Neural progenitor cell (in vitro differentiated cells): ENCODE results near the gene MOGAT1. TPM values are rescaled to one million over a fixed set of nuclear protein-coding genes. Genes with fewer than 3 reads are reported as not detected.

Experiments used
- DNase-seq: peaks from one replicate; pipeline ENCODE4 v3.0.0-alpha.2; 2016; ENCODE audit warnings: low spot score
- H2AFZ ChIP-seq: fragments of 200-600 bp; sonication (generic); replicated peaks from 2 replicates; pipeline ENCODE4 v1.6.1; 2016; ENCODE audit warnings: antibody characterized with exemption
- H3F3A ChIP-seq: fragments of 200-600 bp; sonication (generic); 2 replicates; pipeline ENCODE4 v1.6.1; 2016; ENCODE audit warnings: antibody characterized with exemption, low read depth
- H3K27ac ChIP-seq: fragments of 200-600 bp; sonication (generic); 2 replicates; pipeline ENCODE4 v1.5.1; 2016; ENCODE audit warnings: mild to moderate bottlenecking
- H3K27me3 ChIP-seq: fragments of 200-600 bp; sonication (generic); 2 replicates; pipeline ENCODE4 v1.6.1; 2016; ENCODE audit warnings: mild to moderate bottlenecking, moderate library complexity
- H3K36me3 ChIP-seq: fragments of 200-600 bp; sonication (generic); 2 replicates; pipeline ENCODE4 v1.5.1; 2016
- H3K4me1 ChIP-seq: fragments of 200-600 bp; sonication (generic); 2 replicates; pipeline ENCODE4 v1.6.1; 2016; ENCODE audit warnings: mixed run types
- H3K4me2 ChIP-seq: fragments of 200-600 bp; sonication (generic); 2 replicates; pipeline ENCODE4 v1.6.1; 2016
- H3K4me3 ChIP-seq: fragments of 200-600 bp; sonication (generic); 2 replicates; pipeline ENCODE4 v1.5.1; 2016
- H3K79me2 ChIP-seq: fragments of 200-600 bp; sonication (generic); 2 replicates; pipeline ENCODE4 v1.6.1; 2016; ENCODE audit warnings: low read depth
- H3K9ac ChIP-seq: fragments of 200-600 bp; sonication (generic); 2 replicates; pipeline ENCODE4 v1.6.1; 2016
- H3K9me3 ChIP-seq: fragments of 200-600 bp; sonication (generic); 2 replicates; pipeline ENCODE4 v1.5.1; 2016; ENCODE audit warnings: low read depth
- H4K20me1 ChIP-seq: fragments of 200-600 bp; sonication (generic); 2 replicates; pipeline ENCODE4 v1.6.1; 2016; ENCODE audit warnings: low read depth
- H3K27ac Mint-ChIP-seq: 3 replicates; pipeline ENCODE4 v1.8.0; 2021; ENCODE audit warnings: mixed read lengths
- H3K27me3 Mint-ChIP-seq: 2 replicates; pipeline ENCODE4 v1.8.0; 2022; ENCODE audit warnings: low read depth, mild to moderate bottlenecking, inconsistent platforms, moderate library complexity, mixed read lengths; ENCODE audit not compliant: insufficient read depth
- H3K36me3 Mint-ChIP-seq: 3 replicates; pipeline ENCODE4 v1.8.0; 2021; ENCODE audit warnings: mixed read lengths
- H3K4me1 Mint-ChIP-seq: 3 replicates; pipeline ENCODE4 v1.8.0; 2021; ENCODE audit warnings: mixed read lengths
- H3K4me3 Mint-ChIP-seq: 3 replicates; pipeline ENCODE4 v1.8.0; 2021; ENCODE audit warnings: mild to moderate bottlenecking, moderate library complexity, mixed read lengths
- H3K9me3 Mint-ChIP-seq: 3 replicates; pipeline ENCODE4 v1.8.0; 2020; ENCODE audit warnings: mixed read lengths
- CTCF ChIP-seq: fragments of 200-600 bp; sonication (generic); IDR thresholded peaks from 2 replicates; pipeline ENCODE4 v1.5.1; 2017; ENCODE audit warnings: antibody characterized with exemption, mild to moderate bottlenecking
- EZH2 ChIP-seq: fragments of 200-600 bp; sonication (generic); IDR thresholded peaks from 2 replicates; pipeline ENCODE4 v1.6.1; 2017; ENCODE audit warnings: antibody characterized with exemption, mild to moderate bottlenecking, moderate library complexity
- EZH2phosphoT487 ChIP-seq: fragments of 200-600 bp; sonication (generic); IDR thresholded peaks from 2 replicates; pipeline ENCODE4 v1.6.1; 2017; ENCODE audit warnings: antibody characterized with exemption
- total RNA-seq: library from RNA; depleted of rRNA; stranded (reverse); fragments of >200 nt; gene quantifications from 2 replicates; pipeline ENCODE4 v1.2.3, GENCODE V29; 2015; ENCODE audit warnings: low replicate concordance

Gene MOGAT1
- total RNA-seq, 1 donor from 2014 or later, result 2.0 TPM

- Histone ChIP-seq H4K20me1 (no peaks in the 10 kb centered on the region), H3K4me1 (peaks cover 5% of the 10 kb centered on the region), H3F3A (peaks cover 6% of the 10 kb centered on the region), H3K9ac (no peak overlapping the region), H3K79me2 (no peaks in the 10 kb centered on the region), H3K9me3 (no peaks in the 10 kb centered on the region), H3K4me3 (no peak overlapping the region), H3K27ac (no peak overlapping the region), H3K4me2 (no peak overlapping the region), H2AFZ (no peak overlapping the region), H3K27me3 (peaks cover 55% of the 10 kb centered on the region), H3K36me3 (no peaks in the 10 kb centered on the region)
- Mint-ChIP-seq H3K4me1 (peaks cover 17% of the 10 kb centered on the region), H3K9me3 (no peaks in the 10 kb centered on the region), H3K4me3 (no peak overlapping the region), H3K27ac (no peak overlapping the region), H3K36me3 (no peaks in the 10 kb centered on the region), H3K27me3 (peaks cover 19% of the 10 kb centered on the region)
- no peak for DNase-seq
- TF ChIP-seq EZH2phosphoT487 (no peak), CTCF (no peak), EZH2 (no peak)
These were observed 2.8 kb upstream of the MOGAT1 start for GRCh38 chr2:222668494-222669154.

- Histone ChIP-seq H3F3A (peaks cover 6% of the 10 kb centered on the region), H3K4me2 (no peak overlapping the region), H3K79me2 (no peaks in the 10 kb centered on the region), H3K36me3 (no peaks in the 10 kb centered on the region), H3K4me3 (no peak overlapping the region), H3K27me3 (peaks cover 59% of the 10 kb centered on the region), H4K20me1 (no peaks in the 10 kb centered on the region), H3K4me1 (peaks cover 5% of the 10 kb centered on the region), H2AFZ (no peak overlapping the region), H3K9me3 (no peaks in the 10 kb centered on the region), H3K9ac (no peak overlapping the region), H3K27ac (no peak overlapping the region)
- H3K4me3 Mint-ChIP-seq, result no peak overlapping the region
- TF ChIP-seq EZH2phosphoT487 (no peak), CTCF (no peak), EZH2 (no peak)
- peaks cover 20% of the 10 kb centered on the region for H3K27me3 Mint-ChIP-seq
- no peak for DNase-seq
- H3K4me1 Mint-ChIP-seq, result peaks cover 17% of the 10 kb centered on the region
- no peaks in the 10 kb centered on the region for H3K9me3 Mint-ChIP-seq
- no peaks in the 10 kb centered on the region for H3K36me3 Mint-ChIP-seq
- no peak overlapping the region for H3K27ac Mint-ChIP-seq
These were observed 2.1 kb upstream of the MOGAT1 start for GRCh38 chr2:222669353-222669752.

- Histone ChIP-seq H3K9ac (no peak overlapping the region), H3K4me3 (peak overlapping the region; percentile 56), H3K4me2 (peak overlapping the region; percentile 84), H3F3A (peaks cover 6% of the 10 kb centered on the region), H3K4me1 (peaks cover 5% of the 10 kb centered on the region), H3K79me2 (no peaks in the 10 kb centered on the region), H4K20me1 (no peaks in the 10 kb centered on the region), H3K27ac (no peak overlapping the region), H2AFZ (peak overlapping the region; percentile 97), H3K36me3 (no peaks in the 10 kb centered on the region), H3K9me3 (no peaks in the 10 kb centered on the region), H3K27me3 (peaks cover 59% of the 10 kb centered on the region)
- TF ChIP-seq EZH2 (no peak), CTCF (no peak), EZH2phosphoT487 (no peak)
- peak overlapping the region; percentile 71 for H3K4me3 Mint-ChIP-seq
- H3K27ac Mint-ChIP-seq, result no peak overlapping the region
- DNase-seq, result no peak
- no peaks in the 10 kb centered on the region for H3K9me3 Mint-ChIP-seq
- H3K4me1 Mint-ChIP-seq, result peaks cover 17% of the 10 kb centered on the region
- H3K36me3 Mint-ChIP-seq, result no peaks in the 10 kb centered on the region
- peaks cover 21% of the 10 kb centered on the region for H3K27me3 Mint-ChIP-seq
These were observed 1.0 kb upstream of the MOGAT1 start for GRCh38 chr2:222670191-222671038.
